Measurements from ENCODE around the gene NTRK2.

The NTRK2 gene

DNA sequence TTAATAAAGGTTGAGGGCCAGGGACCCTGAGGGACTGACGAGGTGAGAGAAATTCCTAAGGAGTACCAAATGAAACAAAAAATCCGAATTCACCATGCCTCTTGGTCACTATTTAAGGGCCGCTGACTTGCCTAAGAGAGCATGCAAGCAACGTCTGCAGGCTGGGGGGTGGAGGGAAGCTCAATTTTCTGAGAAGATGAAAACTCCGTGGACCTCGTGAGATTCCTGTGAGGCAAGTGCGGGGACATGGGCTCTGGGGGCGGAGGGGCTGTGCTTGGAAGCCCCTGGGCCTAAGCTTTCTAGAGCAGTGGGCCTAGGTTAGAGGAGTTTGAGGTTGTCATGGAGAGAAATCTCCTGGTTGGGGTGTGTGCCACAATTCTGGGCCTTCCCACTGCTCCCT lies 27.5 kb downstream of the NTRK2 start:
- Histone ChIP-seq H3K9ac (ENCODE audit: low read depth, low read length, poor library complexity, severe bottlenecking) (no peak overlapping the region), H3K27me3 (ENCODE audit: insufficient read depth, low read length, poor library complexity, severe bottlenecking) (no peaks in the 10 kb centered on the region), H3K36me3 (ENCODE audit: insufficient read depth, low read length) (no peaks in the 10 kb centered on the region), H3K9me3 (ENCODE audit: insufficient read depth, low read depth, low read length) (no peaks in the 10 kb centered on the region), H3K4me1 (ENCODE audit: insufficient read depth, low read length, poor library complexity, severe bottlenecking) (no peaks in the 10 kb centered on the region), H3F3A (ENCODE audit: low read depth) (no peaks in the 10 kb centered on the region), H4K20me1 (ENCODE audit: insufficient read depth, low read length, poor library complexity, severe bottlenecking) (peaks cover 2% of the 10 kb centered on the region), H3K4me3 (ENCODE audit: low read length, poor library complexity, severe bottlenecking) (no peak overlapping the region), H3K9me2 (replicated peaks; ENCODE audit: low read depth, low read length) (no peaks in the 10 kb centered on the region), H3K79me2 (ENCODE audit: insufficient read depth, low read length) (no peaks in the 10 kb centered on the region), H2AFZ (ENCODE audit: low read length) (no peak overlapping the region), H3K4me2 (ENCODE audit: low read depth, low read length, poor library complexity, severe bottlenecking) (no peak overlapping the region)
- TF ChIP-seq, protein P1, sequence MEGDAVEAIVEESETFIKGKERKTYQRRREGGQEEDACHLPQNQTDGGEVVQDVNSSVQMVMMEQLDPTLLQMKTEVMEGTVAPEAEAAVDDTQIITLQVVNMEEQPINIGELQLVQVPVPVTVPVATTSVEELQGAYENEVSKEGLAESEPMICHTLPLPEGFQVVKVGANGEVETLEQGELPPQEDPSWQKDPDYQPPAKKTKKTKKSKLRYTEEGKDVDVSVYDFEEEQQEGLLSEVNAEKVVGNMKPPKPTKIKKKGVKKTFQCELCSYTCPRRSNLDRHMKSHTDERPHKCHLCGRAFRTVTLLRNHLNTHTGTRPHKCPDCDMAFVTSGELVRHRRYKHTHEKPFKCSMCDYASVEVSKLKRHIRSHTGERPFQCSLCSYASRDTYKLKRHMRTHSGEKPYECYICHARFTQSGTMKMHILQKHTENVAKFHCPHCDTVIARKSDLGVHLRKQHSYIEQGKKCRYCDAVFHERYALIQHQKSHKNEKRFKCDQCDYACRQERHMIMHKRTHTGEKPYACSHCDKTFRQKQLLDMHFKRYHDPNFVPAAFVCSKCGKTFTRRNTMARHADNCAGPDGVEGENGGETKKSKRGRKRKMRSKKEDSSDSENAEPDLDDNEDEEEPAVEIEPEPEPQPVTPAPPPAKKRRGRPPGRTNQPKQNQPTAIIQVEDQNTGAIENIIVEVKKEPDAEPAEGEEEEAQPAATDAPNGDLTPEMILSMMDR (conservative IDR thresholded peaks at IDR 0.05; ENCODE audit: low read length), result no peak
- TF ChIP-seq EZH2phosphoT487 (IDR thresholded peaks at IDR 0.05; ENCODE audit: borderline replicate concordance), result no peak

- Histone ChIP-seq H3K27me3 (ENCODE audit: insufficient read depth, low read length, poor library complexity, severe bottlenecking) (no peaks in the 10 kb centered on the region), H3K4me2 (ENCODE audit: low read depth, low read length, poor library complexity, severe bottlenecking) (no peak overlapping the region), H3K79me2 (ENCODE audit: insufficient read depth, low read length) (no peaks in the 10 kb centered on the region), H3K9me3 (ENCODE audit: insufficient read depth, low read depth, low read length) (no peaks in the 10 kb centered on the region), H2AFZ (ENCODE audit: low read length) (no peak overlapping the region), H3K4me1 (ENCODE audit: insufficient read depth, low read length, poor library complexity, severe bottlenecking) (no peaks in the 10 kb centered on the region), H3F3A (ENCODE audit: low read depth) (no peaks in the 10 kb centered on the region), H3K9me2 (replicated peaks; ENCODE audit: low read depth, low read length) (no peaks in the 10 kb centered on the region), H3K36me3 (ENCODE audit: insufficient read depth, low read length) (no peaks in the 10 kb centered on the region), H3K4me3 (ENCODE audit: low read length, poor library complexity, severe bottlenecking) (no peak overlapping the region), H3K9ac (ENCODE audit: low read depth, low read length, poor library complexity, severe bottlenecking) (no peak overlapping the region), H4K20me1 (ENCODE audit: insufficient read depth, low read length, poor library complexity, severe bottlenecking) (peaks cover 2% of the 10 kb centered on the region)
- TF ChIP-seq, protein P1 (conservative IDR thresholded peaks at IDR 0.05; ENCODE audit: low read length), result peak; percentile 60
- no peak for TF ChIP-seq EZH2phosphoT487 (IDR thresholded peaks at IDR 0.05; ENCODE audit: borderline replicate concordance)
Observed at GRCh38 chr9:84697509-84698114, 28.1 kb downstream of the NTRK2 start.

DNA sequence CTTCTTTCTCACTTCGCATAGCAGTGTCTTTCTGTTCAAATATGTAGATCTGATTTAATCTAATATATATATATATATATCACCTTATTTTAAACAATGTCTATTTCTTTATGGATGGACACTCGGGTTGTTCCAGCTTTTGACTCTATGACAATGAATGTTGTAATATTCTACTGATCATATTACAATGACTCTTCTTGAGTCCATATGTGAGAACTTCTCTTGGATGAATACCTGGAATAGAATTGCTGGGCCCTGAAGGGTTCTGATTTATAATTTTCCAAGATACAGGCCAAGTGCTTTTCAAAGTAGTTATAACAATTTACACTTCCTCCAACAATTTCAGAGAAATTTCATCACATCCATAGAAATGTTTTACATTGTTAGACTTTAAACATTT lies 28.8 kb downstream of the NTRK2 start:
- no peak overlapping the region for H3K4me2 ChIP-seq (ENCODE audit: low read depth, low read length, poor library complexity, severe bottlenecking)
- no peak overlapping the region for H3K9ac ChIP-seq (ENCODE audit: low read depth, low read length, poor library complexity, severe bottlenecking)
- TF ChIP-seq EZH2phosphoT487 (IDR thresholded peaks at IDR 0.05; ENCODE audit: borderline replicate concordance), result no peak
- TF ChIP-seq, protein P1 (conservative IDR thresholded peaks at IDR 0.05; ENCODE audit: low read length), result no peak
- H2AFZ ChIP-seq (ENCODE audit: low read length), result no peak overlapping the region
- H3K4me1 ChIP-seq (ENCODE audit: insufficient read depth, low read length, poor library complexity, severe bottlenecking), result no peaks in the 10 kb centered on the region
- no peaks in the 10 kb centered on the region for H3K9me3 ChIP-seq (ENCODE audit: insufficient read depth, low read depth, low read length)
- no peaks in the 10 kb centered on the region for H3K79me2 ChIP-seq (ENCODE audit: insufficient read depth, low read length)
- H3K9me2 ChIP-seq (replicated peaks; ENCODE audit: low read depth, low read length), result no peaks in the 10 kb centered on the region
- no peak overlapping the region for H3K4me3 ChIP-seq (ENCODE audit: low read length, poor library complexity, severe bottlenecking)
- H3K36me3 ChIP-seq (ENCODE audit: insufficient read depth, low read length), result no peaks in the 10 kb centered on the region
- H3F3A ChIP-seq (ENCODE audit: low read depth), result no peaks in the 10 kb centered on the region
- no peaks in the 10 kb centered on the region for H3K27me3 ChIP-seq (ENCODE audit: insufficient read depth, low read length, poor library complexity, severe bottlenecking)
- H4K20me1 ChIP-seq (ENCODE audit: insufficient read depth, low read length, poor library complexity, severe bottlenecking), result peaks cover 2% of the 10 kb centered on the region

Data from Loucy (cell line).